Smooth muscle cell (in vitro differentiated cells): Measurements from ENCODE around the gene C6orf136. TPM values are rescaled to one million over a fixed set of nuclear protein-coding genes. Genes with fewer than 3 reads are reported as not detected.
A peak's percentile ranks its signal among the peaks of the same experiment; 100 is the strongest.
"Not testable (repeated sequence)": the region's sequence is repeated elsewhere in the genome, so short reads cannot be mapped to it uniquely, and the experiment has no call there.

Source experiments
- DNase-seq: peaks from one replicate; lab custom pipeline; 2025; ENCODE audit not compliant: unreplicated experiment; lab: John Stamatoyannopoulos, UW
- H2AFZ ChIP-seq: fragments of 200-600 bp; sonication (generic); 2 replicates; pipeline ENCODE4 v1.6.0; 2016; ENCODE audit warnings: antibody characterized with exemption, low read depth, mild to moderate bottlenecking
- H3F3A ChIP-seq: fragments of 200-600 bp; sonication (generic); 2 replicates; pipeline ENCODE4 v1.6.0; 2017; ENCODE audit warnings: antibody characterized with exemption, low read depth
- H3K27ac ChIP-seq: fragments of 200-600 bp; sonication (generic); 2 replicates; pipeline ENCODE4 v1.5.1; 2016; ENCODE audit warnings: low read depth, mild to moderate bottlenecking
- H3K27me3 ChIP-seq: fragments of 200-600 bp; sonication (generic); 2 replicates; pipeline ENCODE4 v1.6.1; 2016; ENCODE audit warnings: low read depth, mild to moderate bottlenecking
- H3K36me3 ChIP-seq: fragments of 200-600 bp; sonication (generic); 2 replicates; pipeline ENCODE4 v1.5.1; 2016; ENCODE audit warnings: low read depth
- H3K4me1 ChIP-seq: fragments of 200-600 bp; sonication (generic); 2 replicates; pipeline ENCODE4 v1.5.1; 2016; ENCODE audit warnings: low read depth
- H3K4me2 ChIP-seq: fragments of 200-600 bp; sonication (generic); 2 replicates; pipeline ENCODE4 v1.6.0; 2016; ENCODE audit warnings: mild to moderate bottlenecking
- H3K4me3 ChIP-seq: fragments of 200-600 bp; sonication (generic); 2 replicates; pipeline ENCODE4 v1.5.1; 2016; ENCODE audit warnings: mild to moderate bottlenecking
- H3K79me2 ChIP-seq: fragments of 200-600 bp; sonication (generic); 2 replicates; pipeline ENCODE4 v1.6.0; 2016; ENCODE audit warnings: low read depth, mild to moderate bottlenecking
- H3K9ac ChIP-seq: fragments of 200-600 bp; sonication (generic); 2 replicates; pipeline ENCODE4 v1.6.0; 2016; ENCODE audit warnings: low read depth
- H3K9me3 ChIP-seq: fragments of 200-600 bp; sonication (generic); replicated peaks from 2 replicates; pipeline ENCODE4 v1.5.1; 2016; ENCODE audit warnings: low read depth
- H4K20me1 ChIP-seq: fragments of 200-600 bp; sonication (generic); 2 replicates; pipeline ENCODE4 v1.6.0; 2016; ENCODE audit warnings: low read depth
- whole genome bisulfite sequencing: methylation state at CpG from one replicate; pipeline ENCODE4 v1.1.7; 2016; ENCODE audit warnings: low lambda C conversion rate; 5-methylcytosine and 5-hydroxymethylcytosine counted together
- polyA plus RNA-seq: library from polyadenylated mRNA; unstranded; fragments of >200 nt; fragmentation: Nextera tagmentation; extraction: Ambion mirVana; gene quantifications from 2 replicates; pipeline ENCODE4 v1.2.1, GENCODE V29; 2016
- total RNA-seq: library from RNA; depleted of rRNA; stranded (reverse); fragments of >200 nt; gene quantifications from 2 replicates; pipeline ENCODE4 v1.2.3, GENCODE V29; 2014
- TF ChIP-seq, protein P1 (sequence below): fragments of 200-600 bp; sonication (generic); IDR thresholded peaks from 2 replicates; pipeline ENCODE4 v1.5.1; 2017; ENCODE audit warnings: borderline replicate concordance, mild to moderate bottlenecking, antibody characterized with exemption; ENCODE audit not compliant: insufficient read depth, poor library complexity, severe bottlenecking

The C6orf136 gene
- total RNA-seq (1.8 and 4.3 TPM in 2 replicates), polyA plus RNA-seq (5.3 and 8.8 TPM in 2 replicates)

DNA sequence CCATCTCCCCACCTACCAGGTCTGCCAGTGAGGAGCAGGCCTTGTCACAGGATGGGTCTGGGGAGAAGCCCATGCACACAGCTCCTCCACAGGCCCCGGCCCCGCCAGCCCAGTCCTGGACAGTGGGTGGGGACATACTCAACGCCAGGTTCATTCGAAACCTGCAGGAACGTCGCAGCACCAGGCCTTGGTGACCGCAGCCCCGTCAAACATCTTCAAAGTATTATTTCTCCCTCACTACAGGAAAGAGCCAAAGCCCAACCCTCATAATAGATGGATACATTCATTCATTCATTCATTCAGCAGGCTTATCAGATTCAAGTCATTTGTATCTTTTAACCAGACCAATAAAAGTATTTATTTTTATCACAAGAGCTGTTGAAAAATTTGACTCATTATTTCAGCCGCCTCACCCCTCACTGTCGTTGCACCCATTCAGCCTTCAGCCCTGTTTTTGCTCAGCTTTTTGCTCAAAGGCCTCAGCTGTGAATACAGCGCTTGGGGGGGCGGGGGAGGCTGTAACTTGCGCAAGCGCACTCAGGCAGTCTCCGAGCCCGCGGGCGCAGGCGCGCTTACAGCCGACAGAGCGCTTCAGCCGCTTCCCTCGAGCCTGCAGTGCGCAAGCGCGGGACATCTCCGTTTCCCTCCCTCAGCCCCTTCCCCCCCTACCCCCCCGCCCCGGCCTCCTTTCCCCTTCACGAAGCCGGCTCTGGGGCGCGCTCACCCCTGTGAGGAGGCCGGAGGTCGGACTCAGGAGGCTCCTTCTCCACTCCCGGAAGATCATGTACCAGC is at the start of gene C6orf136:
Gene C6orf136, plus strand, starts transcription at position 684 of the 792 bp plus-strand sequence. Its CDS starts 99 bp downstream, at position 783.
- TF ChIP-seq, protein P1, sequence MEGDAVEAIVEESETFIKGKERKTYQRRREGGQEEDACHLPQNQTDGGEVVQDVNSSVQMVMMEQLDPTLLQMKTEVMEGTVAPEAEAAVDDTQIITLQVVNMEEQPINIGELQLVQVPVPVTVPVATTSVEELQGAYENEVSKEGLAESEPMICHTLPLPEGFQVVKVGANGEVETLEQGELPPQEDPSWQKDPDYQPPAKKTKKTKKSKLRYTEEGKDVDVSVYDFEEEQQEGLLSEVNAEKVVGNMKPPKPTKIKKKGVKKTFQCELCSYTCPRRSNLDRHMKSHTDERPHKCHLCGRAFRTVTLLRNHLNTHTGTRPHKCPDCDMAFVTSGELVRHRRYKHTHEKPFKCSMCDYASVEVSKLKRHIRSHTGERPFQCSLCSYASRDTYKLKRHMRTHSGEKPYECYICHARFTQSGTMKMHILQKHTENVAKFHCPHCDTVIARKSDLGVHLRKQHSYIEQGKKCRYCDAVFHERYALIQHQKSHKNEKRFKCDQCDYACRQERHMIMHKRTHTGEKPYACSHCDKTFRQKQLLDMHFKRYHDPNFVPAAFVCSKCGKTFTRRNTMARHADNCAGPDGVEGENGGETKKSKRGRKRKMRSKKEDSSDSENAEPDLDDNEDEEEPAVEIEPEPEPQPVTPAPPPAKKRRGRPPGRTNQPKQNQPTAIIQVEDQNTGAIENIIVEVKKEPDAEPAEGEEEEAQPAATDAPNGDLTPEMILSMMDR: no peak
- WGBS: 13% methylated on average over 35 of the region's 37 CpGs
- no peaks in the 10 kb centered on the region for H3K27me3 ChIP-seq
- peak within 1 kb of the TSS; percentile 93 for H3K4me3 ChIP-seq
- H4K20me1 ChIP-seq: no peaks in the 10 kb centered on the region
- H3K9ac ChIP-seq: peak within 1 kb of the TSS; percentile 78
- H3K36me3 ChIP-seq: peaks cover 1% of the 10 kb centered on the region
- no peaks in the 10 kb centered on the region for H3K9me3 ChIP-seq
- H2AFZ ChIP-seq: peak within 1 kb of the TSS; percentile 88
- H3K4me1 ChIP-seq: peaks cover 7% of the 10 kb centered on the region
- H3K4me2 ChIP-seq: peak within 1 kb of the TSS; percentile 96
- H3K79me2 ChIP-seq: no peaks in the 10 kb centered on the region
- H3F3A ChIP-seq: no peaks in the 10 kb centered on the region
- DNase-seq: peak; percentile 80
- peak within 1 kb of the TSS; percentile 44 for H3K27ac ChIP-seq

DNA sequence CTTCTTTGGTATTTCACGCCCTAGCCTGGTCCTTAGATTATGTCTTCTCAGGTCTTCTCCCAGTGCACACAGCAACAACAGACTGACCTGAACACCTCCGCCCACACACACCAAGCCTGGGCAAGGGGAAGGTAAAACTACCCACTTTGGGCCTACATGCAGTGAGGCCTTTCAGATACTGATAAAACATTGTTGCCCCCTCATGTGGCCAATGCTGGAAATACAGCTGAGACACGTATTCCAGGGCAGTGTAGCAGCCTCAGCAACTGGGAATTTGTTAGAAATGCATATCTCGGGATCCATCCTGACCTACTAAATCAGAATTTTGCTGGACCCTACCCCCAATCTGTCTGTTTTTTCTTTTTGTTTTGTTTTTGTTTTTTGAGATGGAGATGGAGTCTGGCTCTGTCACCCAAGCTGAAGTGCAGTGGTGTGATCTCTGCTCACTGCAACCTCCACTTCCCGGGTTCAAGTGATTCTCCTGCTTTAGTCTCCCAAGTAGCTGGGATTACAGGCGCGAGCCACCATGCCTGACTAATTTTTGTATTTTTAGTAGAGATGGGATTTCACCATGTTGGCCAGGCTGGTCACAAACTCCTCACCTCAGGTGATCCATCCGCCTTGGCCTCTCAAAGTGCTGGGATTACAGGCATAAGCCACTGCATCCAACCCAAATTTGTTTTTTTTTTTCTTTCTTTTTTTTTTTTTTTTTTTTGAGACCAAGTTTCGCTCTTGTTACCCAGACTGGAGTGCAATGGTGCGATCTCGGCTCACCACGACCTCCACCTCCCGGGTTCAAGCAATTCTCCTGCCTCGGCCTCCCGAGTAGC is 49.4 kb upstream of the C6orf136 start:
- DNase-seq: not testable (repeated sequence)

GRCh38 chr6:30598912-30599624 is 47.9 kb upstream of the C6orf136 start:
- peaks cover 47% of the 10 kb centered on the region for H4K20me1 ChIP-seq
- no peaks in the 10 kb centered on the region for H3K27me3 ChIP-seq
- no peak overlapping the region for H2AFZ ChIP-seq
- DNase-seq: no peak
- peaks cover 43% of the 10 kb centered on the region for H3F3A ChIP-seq
- no peak overlapping the region for H3K9ac ChIP-seq
- no peak overlapping the region for H3K4me2 ChIP-seq
- no peaks in the 10 kb centered on the region for H3K9me3 ChIP-seq
- peaks cover 18% of the 10 kb centered on the region for H3K36me3 ChIP-seq
- H3K27ac ChIP-seq: peak overlapping the region; percentile 7
- H3K4me1 ChIP-seq: no peaks in the 10 kb centered on the region
- TF ChIP-seq, protein P1: no peak
- WGBS: 94% methylated on average over 12 of the region's 12 CpGs
- no peak overlapping the region for H3K4me3 ChIP-seq
- H3K79me2 ChIP-seq: no peaks in the 10 kb centered on the region

More for the DNA sequence above, 49.4 kb upstream of the C6orf136 start:
- not testable (repeated sequence) for H3K9me3 ChIP-seq, H3K27ac ChIP-seq, H3K36me3 ChIP-seq, H3K4me2 ChIP-seq, H2AFZ ChIP-seq, H3K27me3 ChIP-seq, H3K4me3 ChIP-seq, H3K4me1 ChIP-seq, H3K9ac ChIP-seq, H3K79me2 ChIP-seq
- TF ChIP-seq, protein P1: peak; percentile 57
- Histone ChIP-seq H3F3A (peaks cover 31% of the 10 kb centered on the region), H4K20me1 (peaks cover 32% of the 10 kb centered on the region)
- WGBS: 76% methylated on average over 13 of the region's 15 CpGs
